Measurements from ENCODE around the gene ZNF619.

GRCh38 chr3:40521254-40521653, 44.3 kb downstream of the ZNF619 start:
- TF ChIP-seq CTCF (IDR thresholded peaks at IDR 0.05) = no peak
- no peak for TF ChIP-seq POLR2A (IDR thresholded peaks at IDR 0.05)
